Measurements from ENCODE around the gene PTPN2. TPM values are rescaled to one million over a fixed set of nuclear protein-coding genes. Genes with fewer than 3 reads are reported as not detected.

The PTPN2 gene
- total and polyA plus RNA-seq, 12 donors: 13.1 to 60.4 (median 31.2) TPM

DNA sequence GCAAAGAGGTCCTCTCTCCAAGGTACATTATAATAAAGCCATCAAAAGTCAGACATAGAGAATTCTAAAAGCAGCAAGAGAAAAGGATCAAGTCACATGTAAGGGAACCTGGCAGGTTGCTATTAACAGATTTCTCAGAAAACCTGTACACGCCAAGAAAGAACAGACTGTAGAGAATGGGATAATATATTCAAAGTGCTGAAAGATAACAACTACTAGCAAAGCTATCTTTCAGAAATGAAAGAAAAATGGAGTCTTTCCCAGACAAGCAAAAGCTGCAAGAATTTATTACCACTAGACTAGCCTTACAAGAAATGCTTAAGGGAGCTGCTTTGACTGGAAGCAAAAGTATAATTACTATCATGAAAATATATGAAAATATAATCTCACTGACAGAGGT lies 81.5 kb downstream of the PTPN2 start:
- Histone ChIP-seq H3K4me1 (replicated peaks in 1 of 2) (no peaks in the 10 kb centered on the region), H3K27ac (no peak overlapping the region), H3K4me3 (no peak overlapping the region), H3K27me3 (no peaks in the 10 kb centered on the region), H3K9me3 (replicated peaks in 1 of 3) (no peaks in the 10 kb centered on the region), H3K36me3 (replicated peaks in 1 of 2) (peaks cover 0 to 22% of the 10 kb centered on the region in 2 donors)
- 91 to 100% (median 99%) methylated on average over 1 of the region's 1 CpG for WGBS, 4 donors
- no peak for TF ChIP-seq POLR2A (IDR thresholded peaks at IDR 0.05)
- TF ChIP-seq, protein P1, sequence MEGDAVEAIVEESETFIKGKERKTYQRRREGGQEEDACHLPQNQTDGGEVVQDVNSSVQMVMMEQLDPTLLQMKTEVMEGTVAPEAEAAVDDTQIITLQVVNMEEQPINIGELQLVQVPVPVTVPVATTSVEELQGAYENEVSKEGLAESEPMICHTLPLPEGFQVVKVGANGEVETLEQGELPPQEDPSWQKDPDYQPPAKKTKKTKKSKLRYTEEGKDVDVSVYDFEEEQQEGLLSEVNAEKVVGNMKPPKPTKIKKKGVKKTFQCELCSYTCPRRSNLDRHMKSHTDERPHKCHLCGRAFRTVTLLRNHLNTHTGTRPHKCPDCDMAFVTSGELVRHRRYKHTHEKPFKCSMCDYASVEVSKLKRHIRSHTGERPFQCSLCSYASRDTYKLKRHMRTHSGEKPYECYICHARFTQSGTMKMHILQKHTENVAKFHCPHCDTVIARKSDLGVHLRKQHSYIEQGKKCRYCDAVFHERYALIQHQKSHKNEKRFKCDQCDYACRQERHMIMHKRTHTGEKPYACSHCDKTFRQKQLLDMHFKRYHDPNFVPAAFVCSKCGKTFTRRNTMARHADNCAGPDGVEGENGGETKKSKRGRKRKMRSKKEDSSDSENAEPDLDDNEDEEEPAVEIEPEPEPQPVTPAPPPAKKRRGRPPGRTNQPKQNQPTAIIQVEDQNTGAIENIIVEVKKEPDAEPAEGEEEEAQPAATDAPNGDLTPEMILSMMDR (IDR thresholded peaks at IDR 0.05): no peak
- DNase-seq: no peak
- intact Hi-C loops (cut with DNase I): no loop called here

DNA sequence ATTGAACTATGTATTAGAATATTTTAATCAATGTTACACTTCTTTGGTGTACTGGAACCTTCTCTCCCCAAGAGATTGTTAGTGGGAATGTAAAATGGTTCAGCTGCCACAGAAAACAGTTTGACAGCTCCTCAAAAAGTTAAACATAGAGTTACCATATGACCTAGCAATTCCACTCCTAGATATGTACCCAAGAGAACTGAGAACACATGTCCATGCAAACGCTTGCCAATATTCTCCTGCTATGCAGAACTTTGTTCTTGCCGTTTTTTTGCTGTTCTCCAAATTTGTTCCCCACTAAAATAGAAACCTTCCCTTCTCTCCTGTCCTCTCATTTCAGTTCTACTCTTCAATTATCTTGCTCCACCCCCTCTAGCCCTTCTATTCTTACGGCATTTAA lies 87.6 kb downstream of the PTPN2 start:
- H3K27ac ChIP-seq: no peak overlapping the region
- DNase-seq: no peak
- WGBS, 4 donors: 87 to 95% (median 91%) methylated on average over 3 of the region's 3 CpGs
- no peaks in the 10 kb centered on the region for H3K4me1 ChIP-seq (replicated peaks in 1 of 2)
- no peaks in the 10 kb centered on the region for H3K27me3 ChIP-seq
- peaks cover 0 to 23% of the 10 kb centered on the region in 2 donors for H3K36me3 ChIP-seq (replicated peaks in 1 of 2)
- intact Hi-C loops (cut with DNase I): no loop called here
- no peak overlapping the region for H3K4me3 ChIP-seq
- H3K9me3 ChIP-seq (replicated peaks in 1 of 3): no peaks in the 10 kb centered on the region
- TF ChIP-seq POLR2A (IDR thresholded peaks at IDR 0.05): no peak
- TF ChIP-seq, protein P1 (IDR thresholded peaks at IDR 0.05): no peak

DNA sequence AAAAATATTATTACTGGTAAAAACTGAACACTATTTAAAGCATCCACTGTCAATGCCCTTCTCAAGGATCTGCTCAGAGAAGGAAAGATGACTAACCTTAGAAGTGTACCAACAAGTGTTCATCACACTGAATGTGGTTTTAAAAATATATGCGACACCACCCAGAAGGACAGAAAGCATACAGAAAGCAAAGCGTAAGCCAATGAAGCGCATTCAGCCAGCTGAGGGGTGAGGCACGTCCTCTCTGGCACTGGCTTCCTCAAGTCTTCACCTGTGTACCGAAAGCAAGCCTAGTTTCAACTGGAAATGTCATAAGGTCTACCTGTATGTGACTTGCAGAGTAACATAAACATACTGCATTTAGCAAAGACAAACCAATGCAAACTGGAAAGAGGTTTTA lies 92.4 kb downstream of the PTPN2 start:
- intact Hi-C loops (cut with DNase I): no loop called here
- Histone ChIP-seq H3K27me3 (no peaks in the 10 kb centered on the region), H3K4me1 (replicated peaks in 1 of 2) (no peaks in the 10 kb centered on the region), H3K27ac (no peak overlapping the region), H3K4me3 (no peak overlapping the region), H3K9me3 (replicated peaks in 1 of 3) (no peaks in the 10 kb centered on the region), H3K36me3 (replicated peaks in 1 of 2) (peaks cover 0 to 7% of the 10 kb centered on the region in 2 donors)
- no peak for DNase-seq
- TF ChIP-seq, protein P1 (IDR thresholded peaks at IDR 0.05): no peak
- WGBS, 4 donors: 94 to 99% (median 96%) methylated on average over 5 of the region's 5 CpGs

DNA sequence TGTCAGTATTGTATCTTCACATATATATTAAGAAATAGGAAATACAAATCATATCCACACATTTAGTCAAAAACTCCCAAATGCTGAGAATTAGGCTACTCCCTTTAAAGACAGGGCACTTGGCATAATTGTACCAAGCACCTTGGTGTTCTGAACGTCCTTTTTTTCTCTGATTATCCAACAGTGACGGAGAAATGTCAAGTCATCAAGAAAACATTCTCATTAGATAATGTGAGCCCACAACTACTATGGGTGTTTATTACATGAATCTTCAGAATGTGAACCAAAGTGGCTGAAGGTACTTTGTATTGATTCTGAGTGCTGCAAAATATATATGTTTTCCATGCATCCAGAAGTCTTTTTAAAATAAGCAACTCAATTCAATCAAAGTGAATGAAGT lies 97.4 kb downstream of the PTPN2 start:
- intact Hi-C loops (cut with DNase I): no loop called here
- no peak for DNase-seq
- Histone ChIP-seq H3K4me3 (no peak overlapping the region), H3K27ac (no peak overlapping the region), H3K36me3 (replicated peaks in 1 of 2) (no peaks in the 10 kb centered on the region), H3K27me3 (no peaks in the 10 kb centered on the region), H3K4me1 (replicated peaks in 1 of 2) (no peaks in the 10 kb centered on the region), H3K9me3 (replicated peaks in 1 of 3) (no peaks in the 10 kb centered on the region)
- TF ChIP-seq, protein P1 (IDR thresholded peaks at IDR 0.05): no peak
- TF ChIP-seq POLR2A (IDR thresholded peaks at IDR 0.05): no peak
- 87 to 96% (median 91%) methylated on average over 2 of the region's 2 CpGs for WGBS, 4 donors
